Osteocyte (in vitro differentiated cells): Measurements from ENCODE around the gene LRRC8D. TPM values are rescaled to one million over a fixed set of nuclear protein-coding genes. Genes with fewer than 3 reads are reported as not detected.

ENCODE experiments used
- DNase-seq: peaks from one replicate; pipeline ENCODE4 v3.0.0; 2021; ENCODE audit warnings: mixed read lengths; ENCODE audit not compliant: unreplicated experiment; ENCODE audit errors: extremely low spot score
- H3K27ac Mint-ChIP-seq: one replicate; pipeline ENCODE4 v1.8.0; 2021; ENCODE audit warnings: mild to moderate bottlenecking, mixed read lengths; ENCODE audit not compliant: unreplicated experiment
- H3K27me3 Mint-ChIP-seq: one replicate; pipeline ENCODE4 v1.8.0; 2021; ENCODE audit warnings: mixed read lengths; ENCODE audit not compliant: unreplicated experiment
- H3K36me3 Mint-ChIP-seq: one replicate; pipeline ENCODE4 v1.8.0; 2021; ENCODE audit warnings: mixed read lengths; ENCODE audit not compliant: unreplicated experiment
- H3K4me1 Mint-ChIP-seq: one replicate; pipeline ENCODE4 v1.8.0; 2021; ENCODE audit warnings: mixed read lengths; ENCODE audit not compliant: unreplicated experiment
- H3K4me3 Mint-ChIP-seq: one replicate; pipeline ENCODE4 v1.8.0; 2021; ENCODE audit warnings: mild to moderate bottlenecking, moderate library complexity, mixed read lengths; ENCODE audit not compliant: unreplicated experiment
- H3K9me3 Mint-ChIP-seq: one replicate; pipeline ENCODE4 v1.8.0; 2021; ENCODE audit warnings: mixed read lengths; ENCODE audit not compliant: unreplicated experiment
- CTCF ChIP-seq: fragments of 200-600 bp; sonication (generic); IDR thresholded peaks from 2 replicates; pipeline ENCODE4 v1.5.0; 2021; ENCODE audit warnings: antibody characterized with exemption, mild to moderate bottlenecking, moderate library complexity
- total RNA-seq: library from RNA; stranded (reverse); gene quantifications from 2 replicates; pipeline ENCODE4 v1.2.1, GENCODE V29; 2021

The LRRC8D gene
- total RNA-seq, 1 donor from 2014 or later, result 20.4 TPM

GRCh38 chr1:89986020-89986419, 165.2 kb downstream of the LRRC8D start:
- no peak for TF ChIP-seq CTCF
- H3K9me3 Mint-ChIP-seq, result no peaks in the 10 kb centered on the region
- no peak for DNase-seq
- no peaks in the 10 kb centered on the region for H3K36me3 Mint-ChIP-seq
- H3K4me3 Mint-ChIP-seq, result no peak overlapping the region
- H3K27me3 Mint-ChIP-seq, result peaks cover 2% of the 10 kb centered on the region
- no peak overlapping the region for H3K27ac Mint-ChIP-seq
- H3K4me1 Mint-ChIP-seq, result peaks cover 11% of the 10 kb centered on the region

Other genes starting within 250 kb of the LRRC8D start
- 3.5 and 3.8 TPM in 2 replicates for gene LRRC8C, start 187.9 kb upstream of the LRRC8D start, total RNA-seq
- gene ZNF326, start 174.1 kb downstream of the LRRC8D start, total RNA-seq, result 28.3 and 33.4 TPM in 2 replicates